ENCODE data around the gene OBI1.
A peak's percentile ranks its signal among the peaks of the same experiment; 100 is the strongest.
"Not testable (repeated sequence)": the region's sequence is repeated elsewhere in the genome, so short reads cannot be mapped to it uniquely, and the experiment has no call there.

OBI1 gene

DNA sequence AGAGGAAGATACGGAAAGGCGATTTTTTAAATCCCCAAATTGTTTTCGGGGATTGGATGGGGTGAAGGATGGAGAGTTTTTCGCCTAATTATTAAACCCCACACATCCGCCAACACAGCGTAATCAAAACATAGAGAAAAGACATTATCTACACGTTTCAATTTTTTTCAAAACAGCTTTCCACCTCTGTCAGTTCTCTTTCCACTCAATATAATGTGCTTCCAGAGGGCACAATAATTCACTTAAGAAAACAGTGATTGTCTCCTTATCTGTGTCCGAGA, 435 bp upstream of the OBI1 start:
- TF ChIP-seq, protein P1, sequence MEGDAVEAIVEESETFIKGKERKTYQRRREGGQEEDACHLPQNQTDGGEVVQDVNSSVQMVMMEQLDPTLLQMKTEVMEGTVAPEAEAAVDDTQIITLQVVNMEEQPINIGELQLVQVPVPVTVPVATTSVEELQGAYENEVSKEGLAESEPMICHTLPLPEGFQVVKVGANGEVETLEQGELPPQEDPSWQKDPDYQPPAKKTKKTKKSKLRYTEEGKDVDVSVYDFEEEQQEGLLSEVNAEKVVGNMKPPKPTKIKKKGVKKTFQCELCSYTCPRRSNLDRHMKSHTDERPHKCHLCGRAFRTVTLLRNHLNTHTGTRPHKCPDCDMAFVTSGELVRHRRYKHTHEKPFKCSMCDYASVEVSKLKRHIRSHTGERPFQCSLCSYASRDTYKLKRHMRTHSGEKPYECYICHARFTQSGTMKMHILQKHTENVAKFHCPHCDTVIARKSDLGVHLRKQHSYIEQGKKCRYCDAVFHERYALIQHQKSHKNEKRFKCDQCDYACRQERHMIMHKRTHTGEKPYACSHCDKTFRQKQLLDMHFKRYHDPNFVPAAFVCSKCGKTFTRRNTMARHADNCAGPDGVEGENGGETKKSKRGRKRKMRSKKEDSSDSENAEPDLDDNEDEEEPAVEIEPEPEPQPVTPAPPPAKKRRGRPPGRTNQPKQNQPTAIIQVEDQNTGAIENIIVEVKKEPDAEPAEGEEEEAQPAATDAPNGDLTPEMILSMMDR (IDR thresholded peaks at IDR 0.05; ENCODE audit: low read depth, low read length): no peak
- peak overlapping the region; percentile 91 for H3K4me3 ChIP-seq (ENCODE audit: low read depth, low read length)

DNA sequence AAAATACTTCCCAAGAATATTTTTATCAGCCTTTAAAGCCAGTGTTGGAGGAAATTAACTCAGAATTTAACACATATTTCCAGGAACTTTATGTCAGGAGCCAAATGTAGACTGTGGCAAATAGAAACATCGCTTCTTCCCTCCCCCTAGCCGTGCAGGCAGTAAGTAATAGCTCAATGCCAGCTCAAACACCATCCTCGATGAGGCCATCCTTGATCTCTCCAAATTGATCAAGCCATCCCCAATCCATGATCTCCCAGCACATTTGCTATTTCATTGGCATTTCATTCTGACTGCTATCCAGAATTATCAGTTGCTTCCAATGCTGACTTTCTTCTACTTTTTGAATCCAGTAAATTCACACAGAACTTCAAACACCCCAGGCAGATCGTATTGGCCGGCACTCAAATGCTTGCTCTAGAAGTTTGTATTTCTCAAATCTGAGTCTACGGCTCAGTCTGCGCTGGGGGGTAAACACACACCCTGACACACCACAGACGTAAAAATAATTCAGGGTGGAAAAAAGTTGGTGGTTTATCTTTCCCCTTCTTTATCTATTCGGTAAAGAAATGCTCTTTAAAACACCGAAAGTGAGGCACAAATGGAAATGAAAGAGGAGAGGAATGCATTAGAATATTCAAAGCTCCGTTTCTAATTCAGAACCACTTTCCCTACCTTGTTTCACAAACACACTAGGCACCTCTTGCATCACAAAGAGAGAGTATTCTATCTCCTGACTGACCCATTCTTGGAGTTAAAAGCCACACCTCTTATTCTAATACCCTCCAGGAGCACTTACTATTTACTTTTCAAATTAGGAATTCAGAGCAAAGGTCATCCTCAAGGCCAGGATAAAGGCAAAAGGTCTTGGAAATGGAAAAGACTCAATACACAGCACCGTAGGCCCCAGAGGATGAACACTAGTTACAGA, 991 bp downstream of the OBI1 start:
- TF ChIP-seq, protein P1 (IDR thresholded peaks at IDR 0.05; ENCODE audit: low read depth, low read length): no peak
- H3K4me3 ChIP-seq (ENCODE audit: low read depth, low read length): peak overlapping the region; percentile 91

DNA sequence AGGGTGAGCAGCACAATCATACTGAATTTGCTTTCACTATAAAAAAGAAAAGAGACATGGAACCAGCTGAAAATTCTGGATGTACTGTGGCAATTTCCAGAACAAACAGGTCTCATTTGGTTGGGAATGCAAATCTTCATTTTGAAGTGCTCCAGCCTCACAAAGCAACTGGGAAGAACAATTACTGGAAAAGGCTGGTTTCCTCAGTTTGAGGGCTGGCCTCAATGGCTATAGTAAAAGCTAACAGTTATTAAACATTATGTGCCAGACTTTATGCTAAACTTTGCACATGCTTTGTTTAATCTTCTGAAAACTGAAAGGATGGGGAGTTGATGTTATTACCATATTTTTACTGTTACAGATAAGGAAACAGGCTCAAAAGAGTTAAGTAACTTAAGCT, 3.0 kb downstream of the OBI1 start:
- TF ChIP-seq, protein P1 (IDR thresholded peaks at IDR 0.05; ENCODE audit: low read depth, low read length): no peak
- H3K4me3 ChIP-seq (ENCODE audit: low read depth, low read length): no peak overlapping the region

DNA sequence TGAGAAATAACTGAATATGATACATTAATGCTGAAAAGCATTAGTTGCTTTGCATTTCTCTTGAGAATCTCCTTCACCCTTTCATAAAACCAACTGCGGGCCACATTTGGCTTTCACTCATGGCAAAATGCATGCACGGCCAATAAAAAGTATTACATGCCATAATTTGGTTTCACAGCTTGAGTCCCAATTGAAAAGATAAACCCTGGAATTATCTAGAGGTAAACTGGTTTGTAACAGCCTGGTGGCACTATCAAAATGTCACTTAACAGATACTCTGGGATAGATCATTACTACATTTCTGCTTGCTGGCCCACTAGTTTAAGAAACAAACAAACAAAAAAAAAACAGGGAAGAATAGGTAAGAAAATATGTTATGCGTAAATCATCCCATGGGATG, 3.9 kb downstream of the OBI1 start:
- TF ChIP-seq, protein P1 (IDR thresholded peaks at IDR 0.05; ENCODE audit: low read depth, low read length): no peak
- no peak overlapping the region for H3K4me3 ChIP-seq (ENCODE audit: low read depth, low read length)

DNA sequence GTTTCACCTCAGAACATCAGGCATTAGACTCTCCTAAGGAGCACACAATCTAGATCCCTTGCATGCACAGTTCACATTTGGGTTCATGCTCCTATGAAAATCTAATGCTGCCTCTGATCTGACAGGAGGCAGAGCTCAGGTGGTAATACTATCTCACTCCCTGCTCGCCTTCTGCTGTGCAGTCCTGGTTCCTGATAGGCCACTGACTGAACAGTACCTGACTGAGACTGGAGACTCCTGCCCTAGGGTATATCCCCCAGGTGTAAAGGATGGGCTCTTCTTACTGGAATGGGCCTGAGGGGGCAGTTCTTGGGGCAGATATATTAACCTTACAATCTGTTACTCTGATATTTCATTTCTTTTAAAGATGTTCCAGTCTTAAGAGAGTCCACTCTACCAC, 6.3 kb downstream of the OBI1 start:
- no peak overlapping the region for H3K4me3 ChIP-seq (ENCODE audit: low read depth, low read length)
- TF ChIP-seq, protein P1 (IDR thresholded peaks at IDR 0.05; ENCODE audit: low read depth, low read length): no peak

DNA sequence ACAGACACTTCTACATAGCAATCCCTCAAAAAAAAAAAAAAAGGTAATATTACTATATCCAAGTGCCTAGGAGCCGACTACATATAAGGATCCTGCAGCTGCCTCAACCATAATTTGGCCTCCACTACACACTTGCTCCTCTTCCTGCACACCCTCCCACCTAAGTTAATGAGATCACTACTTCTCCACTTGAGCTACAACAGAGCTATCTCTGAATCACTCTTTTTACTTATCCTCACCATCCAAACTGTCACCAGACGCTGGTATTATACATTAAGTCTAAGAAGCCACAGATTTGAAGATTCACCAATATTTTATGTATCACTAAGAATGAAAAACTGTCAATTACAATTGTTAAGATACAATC, 8.3 kb downstream of the OBI1 start:
- H3K4me3 ChIP-seq (ENCODE audit: low read depth, low read length): no peak overlapping the region
- TF ChIP-seq, protein P1 (IDR thresholded peaks at IDR 0.05; ENCODE audit: low read depth, low read length): no peak

DNA sequence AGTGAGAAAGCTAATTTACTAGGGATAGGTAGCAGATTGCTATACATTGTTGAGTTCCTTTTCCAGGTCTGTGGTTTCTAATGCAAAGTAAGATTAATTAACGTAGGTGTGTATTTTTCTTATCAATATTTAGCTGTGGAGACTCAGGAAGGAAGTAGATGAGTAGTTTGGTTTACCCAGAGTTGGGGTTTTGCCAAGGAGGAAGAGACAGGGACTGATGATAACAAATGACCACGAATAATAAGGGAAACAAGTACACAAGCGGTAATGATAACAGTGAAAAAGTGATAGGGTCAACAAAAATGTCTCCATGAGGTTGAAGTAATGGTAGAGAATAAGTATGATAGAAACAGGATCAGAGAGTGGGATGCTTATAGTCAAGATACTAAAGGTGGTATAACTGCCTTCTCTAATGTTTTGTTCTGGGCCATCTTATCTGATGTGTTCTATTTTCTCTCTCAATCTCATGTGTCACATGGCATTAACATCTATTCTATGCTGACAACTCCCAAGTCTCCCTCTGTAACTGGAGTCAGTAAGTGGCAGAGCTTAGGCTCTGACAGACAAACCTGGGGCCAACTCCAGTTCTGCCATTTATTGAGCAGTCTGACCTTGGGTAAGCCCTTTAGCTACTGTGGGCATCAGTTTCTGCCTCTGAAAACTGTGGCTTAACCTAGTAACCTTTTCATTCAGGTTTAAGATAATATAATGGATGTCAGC, 8.8 kb downstream of the OBI1 start:
- no peak overlapping the region for H3K4me3 ChIP-seq (ENCODE audit: low read depth, low read length)
- TF ChIP-seq, protein P1 (IDR thresholded peaks at IDR 0.05; ENCODE audit: low read depth, low read length): no peak

DNA sequence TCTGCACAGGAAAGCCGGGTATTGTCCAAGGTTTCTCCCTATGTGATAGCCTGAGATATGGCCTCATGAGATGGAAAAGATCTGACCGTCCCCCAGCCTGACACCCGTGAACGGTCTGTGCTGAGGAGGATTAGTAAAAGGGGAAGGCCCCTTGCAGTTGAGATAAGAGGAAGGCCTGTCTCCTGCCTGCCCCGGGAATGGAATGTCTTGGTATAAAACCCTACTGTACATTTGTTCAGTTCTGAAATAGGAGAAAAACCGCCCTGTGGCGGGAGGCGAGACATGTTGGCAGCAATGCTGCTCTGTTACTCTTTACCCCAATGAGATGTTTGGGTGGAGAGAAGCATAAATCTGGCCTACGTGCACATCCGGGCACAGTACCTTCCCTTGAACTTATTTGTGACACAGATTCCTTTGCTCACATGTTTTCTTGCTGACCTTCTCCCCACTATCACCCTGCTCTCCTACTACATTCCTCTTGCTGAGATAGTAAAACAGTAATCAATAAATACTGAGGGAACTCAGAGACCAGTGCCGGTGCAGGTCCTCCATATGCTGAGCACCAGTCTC, 11.8 kb downstream of the OBI1 start:
- H3K4me3 ChIP-seq (ENCODE audit: low read depth, low read length): not testable (repeated sequence)

Data from WI38 (cell line).